H1 (cell line): Measurements from ENCODE around the gene NUP188. TPM values are rescaled to one million over a fixed set of nuclear protein-coding genes. Genes with fewer than 3 reads are reported as not detected.

ENCODE experiments used
- CHD1 ChIP-seq: IDR thresholded peaks from 2 replicates; pipeline ENCODE4 v1.6.1; 2012; ENCODE audit warnings: low read depth, low read length, improper control_type of control experiment
- HDAC2 ChIP-seq, 2 experiments: fragments of 300-600 bp in 1 of 2; sonication (generic) in 1 of 2; IDR thresholded peaks; 2 replicates each; pipeline ENCODE4 v1.6.1; 2011 to 2012; ENCODE audit warnings: low read depth in 2 of 2, low read length in 2 of 2, mild to moderate bottlenecking in 2 of 2, moderate library complexity in 2 of 2, borderline replicate concordance in 1 of 2, inconsistent platforms in 1 of 2
- SAP30 ChIP-seq: fragments of 300-600 bp; sonication (generic); IDR thresholded peaks from 2 replicates; pipeline ENCODE4 v1.7.1; 2012; ENCODE audit warnings: low read length, moderate library complexity, mild to moderate bottlenecking, inconsistent platforms; ENCODE audit not compliant: insufficient read depth, insufficient replicate concordance
- SIRT6 ChIP-seq: IDR thresholded peaks from one replicate; pipeline ENCODE4 v1.7.1; 2012; ENCODE audit warnings: low read length, inconsistent platforms
- SP1 ChIP-seq: IDR thresholded peaks from 2 replicates; pipeline ENCODE4 v1.6.1; 2011; ENCODE audit warnings: low read depth, low read length
- polyA plus RNA-seq, 7 experiments: library from polyadenylated mRNA; depleted of rRNA in 3 of 7; stranded (reverse) in 5 of 7; unstranded in 2 of 7; fragments of >200 nt in 5 of 7; fragments of 200-250 nt in 2 of 7; gene quantifications; 1 replicate in 5 of 7; 2 replicates in 1 of 7; 4 replicates in 1 of 7; pipeline versions ENCODE4 v1.2.1 to v1.2.3, GENCODE V29; 2011 to 2013; ENCODE audit warnings: missing spikeins in 2 of 7, mixed read lengths in 2 of 7
- total RNA-seq: library from RNA; stranded (reverse); fragmentation: NEBNext Ultra II Directional; extraction: Animal tissue kit (Norgen Biotek cat#: 25700); gene quantifications from 2 replicates; pipeline ENCODE4 v1.2.1, GENCODE V29; 2021
- TF ChIP-seq, protein P1 (sequence below): IDR thresholded peaks from 2 replicates; pipeline ENCODE4 v1.6.1; 2012; ENCODE audit warnings: low read length, inconsistent platforms

NUP188 gene
- total and polyA plus RNA-seq, 2 of the 8 experiments (the other 6 are each of a cell fraction or from before 2014, with no cell fraction given): 90.1 to 111 TPM

DNA sequence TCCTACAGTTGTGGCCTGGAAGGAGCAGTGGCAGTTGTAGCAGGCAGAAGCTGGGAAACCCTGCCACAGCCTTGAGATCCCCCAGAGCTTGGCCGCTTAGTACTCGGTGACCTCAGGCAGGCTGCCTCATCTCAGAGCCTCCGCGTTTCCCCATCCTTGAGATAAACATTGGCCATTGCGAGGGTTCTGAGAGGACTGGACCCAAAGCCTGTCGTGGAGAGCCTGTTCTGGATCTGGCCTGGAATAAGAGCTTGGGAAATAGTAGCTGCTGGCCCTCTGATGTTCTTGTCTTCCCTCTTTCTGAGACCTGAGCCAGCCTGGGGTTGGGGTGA, 90.2 kb downstream of the NUP188 start (continued):
- TF ChIP-seq CHD1: no peak
- no peak for TF ChIP-seq SIRT6
- TF ChIP-seq, protein P1, sequence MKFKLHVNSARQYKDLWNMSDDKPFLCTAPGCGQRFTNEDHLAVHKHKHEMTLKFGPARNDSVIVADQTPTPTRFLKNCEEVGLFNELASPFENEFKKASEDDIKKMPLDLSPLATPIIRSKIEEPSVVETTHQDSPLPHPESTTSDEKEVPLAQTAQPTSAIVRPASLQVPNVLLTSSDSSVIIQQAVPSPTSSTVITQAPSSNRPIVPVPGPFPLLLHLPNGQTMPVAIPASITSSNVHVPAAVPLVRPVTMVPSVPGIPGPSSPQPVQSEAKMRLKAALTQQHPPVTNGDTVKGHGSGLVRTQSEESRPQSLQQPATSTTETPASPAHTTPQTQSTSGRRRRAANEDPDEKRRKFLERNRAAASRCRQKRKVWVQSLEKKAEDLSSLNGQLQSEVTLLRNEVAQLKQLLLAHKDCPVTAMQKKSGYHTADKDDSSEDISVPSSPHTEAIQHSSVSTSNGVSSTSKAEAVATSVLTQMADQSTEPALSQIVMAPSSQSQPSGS: no peak
- TF ChIP-seq SAP30: no peak
- no peak for TF ChIP-seq SP1
- TF ChIP-seq HDAC2 (IDR thresholded peaks at IDR 0.05; ENCODE audit: borderline replicate concordance in 1 of 2, low read depth in 2 of 2, low read length in 2 of 2): no peak
